PC-3 (cell line): ENCODE results near the gene TRIM37.

ENCODE experiments used
- EZH2 ChIP-seq: fragments of 300-600 bp; sonication (generic); IDR thresholded peaks from one replicate; pipeline ENCODE4 v1.6.1; 2017; ENCODE audit warnings: antibody characterized with exemption, mild to moderate bottlenecking, low read length; ENCODE audit not compliant: unreplicated experiment
- TF ChIP-seq, protein P1 (sequence below): fragments of 300-600 bp; sonication (generic); conservative IDR thresholded peaks from 2 replicates; pipeline ENCODE4 v1.5.1; 2017; ENCODE audit warnings: antibody characterized with exemption, low read depth, mild to moderate bottlenecking, low read length

DNA sequence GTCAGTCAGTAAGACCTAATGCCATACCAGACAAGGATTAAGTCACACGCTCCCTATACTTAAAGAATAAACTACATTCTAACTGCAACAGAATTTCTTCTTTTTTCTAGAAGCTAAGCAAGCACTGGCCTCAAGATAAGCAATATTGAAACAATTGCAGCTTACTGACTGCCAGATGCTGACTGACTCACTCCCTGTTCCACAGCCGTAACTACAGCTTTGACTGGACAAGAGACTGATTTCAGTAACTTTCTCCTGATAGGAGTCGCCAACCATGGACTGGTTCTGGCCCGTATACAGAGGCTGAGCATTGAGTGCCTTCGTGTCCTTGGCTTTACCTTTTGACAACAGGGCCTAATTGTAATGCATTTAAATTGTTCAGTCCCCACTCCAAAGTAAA lies 67.9 kb downstream of the TRIM37 start:
- TF ChIP-seq, protein P1, sequence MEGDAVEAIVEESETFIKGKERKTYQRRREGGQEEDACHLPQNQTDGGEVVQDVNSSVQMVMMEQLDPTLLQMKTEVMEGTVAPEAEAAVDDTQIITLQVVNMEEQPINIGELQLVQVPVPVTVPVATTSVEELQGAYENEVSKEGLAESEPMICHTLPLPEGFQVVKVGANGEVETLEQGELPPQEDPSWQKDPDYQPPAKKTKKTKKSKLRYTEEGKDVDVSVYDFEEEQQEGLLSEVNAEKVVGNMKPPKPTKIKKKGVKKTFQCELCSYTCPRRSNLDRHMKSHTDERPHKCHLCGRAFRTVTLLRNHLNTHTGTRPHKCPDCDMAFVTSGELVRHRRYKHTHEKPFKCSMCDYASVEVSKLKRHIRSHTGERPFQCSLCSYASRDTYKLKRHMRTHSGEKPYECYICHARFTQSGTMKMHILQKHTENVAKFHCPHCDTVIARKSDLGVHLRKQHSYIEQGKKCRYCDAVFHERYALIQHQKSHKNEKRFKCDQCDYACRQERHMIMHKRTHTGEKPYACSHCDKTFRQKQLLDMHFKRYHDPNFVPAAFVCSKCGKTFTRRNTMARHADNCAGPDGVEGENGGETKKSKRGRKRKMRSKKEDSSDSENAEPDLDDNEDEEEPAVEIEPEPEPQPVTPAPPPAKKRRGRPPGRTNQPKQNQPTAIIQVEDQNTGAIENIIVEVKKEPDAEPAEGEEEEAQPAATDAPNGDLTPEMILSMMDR: no peak
- TF ChIP-seq EZH2: no peak
